Astrocyte (in vitro differentiated cells and primary cell): ENCODE measurements around the gene ARF1. TPM values are rescaled to one million over a fixed set of nuclear protein-coding genes. Genes with fewer than 3 reads are reported as not detected.

ENCODE experiments used
- DNase-seq: peaks from one replicate; pipeline ENCODE4 v3.0.0-alpha.2; 2010; ENCODE audit warnings: low read depth
- FAIRE-seq: peaks from 2 replicates; lab custom pipeline; 2011; peaks lifted over from hg19 to GRCh38; lab: Jason Lieb, UNC
- H2AFZ ChIP-seq: 2 replicates; pipeline ENCODE4 v1.6.0; 2012; ENCODE audit warnings: low read depth, low read length, inconsistent platforms
- H3K27ac ChIP-seq: 2 replicates; pipeline ENCODE4 v1.5.1; 2011; ENCODE audit warnings: low read depth, low read length, inconsistent platforms
- H3K27me3 ChIP-seq: 2 replicates; pipeline ENCODE4 v1.6.0; 2011; ENCODE audit warnings: low read length, inconsistent platforms; ENCODE audit not compliant: insufficient read depth
- H3K36me3 ChIP-seq: 2 replicates; pipeline ENCODE4 v1.5.1; 2011; ENCODE audit warnings: low read length, inconsistent platforms; ENCODE audit not compliant: insufficient read depth
- H3K4me1 ChIP-seq: 2 replicates; pipeline ENCODE4 v1.5.1; 2011; ENCODE audit warnings: low read length, inconsistent platforms; ENCODE audit not compliant: insufficient read depth
- H3K4me2 ChIP-seq: 2 replicates; pipeline ENCODE4 v1.6.0; 2012; ENCODE audit warnings: low read length, inconsistent platforms
- H3K4me3 ChIP-seq: 2 replicates; pipeline ENCODE4 v1.5.1; 2011; ENCODE audit warnings: low read depth, mild to moderate bottlenecking, low read length, inconsistent platforms; ENCODE audit not compliant: insufficient read depth
- H3K79me2 ChIP-seq: 2 replicates; pipeline ENCODE4 v1.6.0; 2012; ENCODE audit warnings: mild to moderate bottlenecking, low read length, inconsistent platforms; ENCODE audit not compliant: insufficient read depth
- H3K9ac ChIP-seq: 2 replicates; pipeline ENCODE4 v1.6.0; 2012; ENCODE audit warnings: mild to moderate bottlenecking, low read length, inconsistent platforms
- H3K9me3 ChIP-seq: 2 replicates; pipeline ENCODE4 v1.5.1; 2012; ENCODE audit warnings: low read depth, mild to moderate bottlenecking, low read length, inconsistent platforms; ENCODE audit not compliant: insufficient read depth
- H4K20me1 ChIP-seq: 2 replicates; pipeline ENCODE4 v1.6.0; 2012; ENCODE audit warnings: low read length, inconsistent platforms; ENCODE audit not compliant: insufficient read depth
- H3K27ac Mint-ChIP-seq: one replicate; pipeline ENCODE4 v1.8.0; 2021; ENCODE audit warnings: mild to moderate bottlenecking, mixed read lengths; ENCODE audit not compliant: unreplicated experiment
- H3K27me3 Mint-ChIP-seq: one replicate; pipeline ENCODE4 v1.8.0; 2021; ENCODE audit warnings: low read depth, mixed read lengths; ENCODE audit not compliant: unreplicated experiment
- H3K36me3 Mint-ChIP-seq: one replicate; pipeline ENCODE4 v1.8.0; 2021; ENCODE audit warnings: low read depth, mixed read lengths; ENCODE audit not compliant: unreplicated experiment
- H3K4me1 Mint-ChIP-seq: one replicate; pipeline ENCODE4 v1.8.0; 2021; ENCODE audit warnings: low read depth, mixed read lengths; ENCODE audit not compliant: unreplicated experiment
- H3K4me3 Mint-ChIP-seq: one replicate; pipeline ENCODE4 v1.8.0; 2021; ENCODE audit warnings: mild to moderate bottlenecking, moderate library complexity, mixed read lengths; ENCODE audit not compliant: unreplicated experiment
- H3K9me3 Mint-ChIP-seq: one replicate; pipeline ENCODE4 v1.8.0; 2021; ENCODE audit warnings: mild to moderate bottlenecking, mixed read lengths; ENCODE audit not compliant: unreplicated experiment
- CTCF ChIP-seq: IDR thresholded peaks from 2 replicates; pipeline ENCODE4 v1.5.1; 2011; ENCODE audit warnings: low read depth, mild to moderate bottlenecking, inconsistent platforms, low read length, moderate library complexity; ENCODE audit not compliant: insufficient read depth
- EZH2 ChIP-seq: IDR thresholded peaks from 2 replicates; pipeline ENCODE4 v1.6.1; 2012; ENCODE audit warnings: mild to moderate bottlenecking, low read length, inconsistent platforms; ENCODE audit not compliant: insufficient read depth
- total RNA-seq: library from RNA; stranded (reverse); gene quantifications from 2 replicates; pipeline ENCODE4 v1.2.1, GENCODE V29; 2021

ARF1 gene
- total RNA-seq, 1 donor from 2014 or later: 431 TPM

GRCh38 chr1:228075801-228076271, 6.7 kb upstream of the ARF1 start:
- no peak overlapping the region for H3K4me3 ChIP-seq
- no peaks in the 10 kb centered on the region for H3K4me1 ChIP-seq
- FAIRE-seq (no peak), DNase-seq (no peak)
- no peak overlapping the region for H2AFZ ChIP-seq
- no peak overlapping the region for H3K4me2 ChIP-seq
- TF ChIP-seq EZH2: no peak
- TF ChIP-seq CTCF: no peak
- no peaks in the 10 kb centered on the region for H3K27me3 ChIP-seq
- H3K9ac ChIP-seq: no peak overlapping the region
- no peak overlapping the region for H3K27ac ChIP-seq
- Mint-ChIP-seq H3K4me3 (no peak overlapping the region), H3K36me3 (no peaks in the 10 kb centered on the region), H3K9me3 (peaks cover 4% of the 10 kb centered on the region), H3K27me3 (peaks cover 41% of the 10 kb centered on the region), H3K4me1 (no peaks in the 10 kb centered on the region), H3K27ac (no peak overlapping the region)
- H3K9me3 ChIP-seq: no peaks in the 10 kb centered on the region
- no peaks in the 10 kb centered on the region for H3K36me3 ChIP-seq
- H4K20me1 ChIP-seq: peaks cover 39% of the 10 kb centered on the region
- peaks cover 6% of the 10 kb centered on the region for H3K79me2 ChIP-seq

GRCh38 chr1:228076796-228077430, 5.6 kb upstream of the ARF1 start:
- Histone ChIP-seq H2AFZ (no peak overlapping the region), H3K9ac (no peak overlapping the region), H3K4me1 (peaks cover 6% of the 10 kb centered on the region), H3K36me3 (no peaks in the 10 kb centered on the region), H4K20me1 (peaks cover 43% of the 10 kb centered on the region), H3K27me3 (no peaks in the 10 kb centered on the region), H3K9me3 (no peaks in the 10 kb centered on the region), H3K4me3 (no peak overlapping the region), H3K4me2 (no peak overlapping the region), H3K27ac (no peak overlapping the region), H3K79me2 (peaks cover 16% of the 10 kb centered on the region)
- Mint-ChIP-seq H3K4me3 (no peak overlapping the region), H3K27ac (no peak overlapping the region), H3K27me3 (peaks cover 41% of the 10 kb centered on the region), H3K9me3 (peaks cover 4% of the 10 kb centered on the region), H3K4me1 (no peaks in the 10 kb centered on the region), H3K36me3 (no peaks in the 10 kb centered on the region)
- TF ChIP-seq CTCF (no peak), EZH2 (no peak)
- FAIRE-seq: no peak
- DNase-seq: no peak
